Colonic mucosa (tissue), 4 donors: ENCODE data around the gene SH3PXD2A. TPM values are rescaled to one million over a fixed set of nuclear protein-coding genes. Genes with fewer than 3 reads are reported as not detected.

Source experiments
- DNase-seq: peaks from one replicate; pipeline ENCODE4 v3.0.0-alpha.2; 2020
- H3K27ac ChIP-seq: fragments of 200-600 bp; one replicate; pipeline ENCODE4 v1.8.0; 2021
- H3K27me3 ChIP-seq: fragments of 200-600 bp; one replicate; pipeline ENCODE4 v1.8.0; 2021
- H3K36me3 ChIP-seq: fragments of 200-600 bp; one replicate; pipeline ENCODE4 v1.8.0; 2021
- H3K4me1 ChIP-seq: fragments of 200-600 bp; one replicate; pipeline ENCODE4 v1.8.0; 2021; ENCODE audit warnings: mild to moderate bottlenecking
- H3K4me3 ChIP-seq: fragments of 200-600 bp; one replicate; pipeline ENCODE4 v1.8.0; 2021
- H3K9ac ChIP-seq, 2 donors: one replicate each; pipeline ENCODE4 v1.7.0; 2013; ENCODE audit warnings: control low read depth in 2 of 2, low read depth in 2 of 2, low read length in 2 of 2
- H3K9me3 ChIP-seq: fragments of 200-600 bp; one replicate; pipeline ENCODE4 v1.8.0; 2021
- intact Hi-C: fragments of 100-400 bp; cut with DNase I; formaldehyde crosslinking; loops from one replicate; pipeline ENCODE4 v1.14.1; 2022
- total RNA-seq, 2 donors: library from RNA; stranded (reverse); fragmentation: NEBNext Ultra II Directional in 1 of 2; extraction: Animal tissue kit (Norgen Biotek cat#: 25700) in 1 of 2; gene quantifications; one replicate each; pipeline ENCODE4 v1.2.1, GENCODE V29; 2021
- TF ChIP-seq, protein P1 (sequence below): fragments of 200-600 bp; IDR thresholded peaks from one replicate; pipeline ENCODE4 v1.8.0; 2022; ENCODE audit warnings: antibody characterized with exemption, mild to moderate bottlenecking
- donor health status: healthy.
- donor health status: DM: no; HTN: no; CAD: no.
- donor health status: DM: no; HTN: no; CAD: no.

Gene SH3PXD2A
- total RNA-seq, 2 donors from 2014 or later, result 37.5 to 40.8 TPM

DNA sequence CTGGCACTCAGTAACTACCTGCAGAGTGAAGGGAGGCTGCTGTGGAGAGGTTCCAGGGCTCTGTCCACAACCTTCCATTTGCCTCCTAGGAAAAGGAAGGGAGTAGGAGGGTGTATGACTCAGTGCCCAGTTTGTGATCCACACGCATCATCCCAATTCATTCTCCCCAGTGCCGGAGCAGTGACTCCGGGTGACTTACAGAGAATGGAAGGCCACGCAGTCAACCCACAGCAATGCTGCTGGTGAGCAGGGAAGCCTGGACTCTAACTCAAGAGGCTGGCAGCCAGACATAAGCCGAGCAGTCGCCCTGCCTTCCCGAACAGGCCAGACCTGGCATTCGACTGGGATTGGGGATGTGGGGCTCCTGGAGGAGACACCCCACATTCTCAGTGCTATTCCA lies 139.9 kb downstream of the SH3PXD2A start:
- TF ChIP-seq, protein P1, sequence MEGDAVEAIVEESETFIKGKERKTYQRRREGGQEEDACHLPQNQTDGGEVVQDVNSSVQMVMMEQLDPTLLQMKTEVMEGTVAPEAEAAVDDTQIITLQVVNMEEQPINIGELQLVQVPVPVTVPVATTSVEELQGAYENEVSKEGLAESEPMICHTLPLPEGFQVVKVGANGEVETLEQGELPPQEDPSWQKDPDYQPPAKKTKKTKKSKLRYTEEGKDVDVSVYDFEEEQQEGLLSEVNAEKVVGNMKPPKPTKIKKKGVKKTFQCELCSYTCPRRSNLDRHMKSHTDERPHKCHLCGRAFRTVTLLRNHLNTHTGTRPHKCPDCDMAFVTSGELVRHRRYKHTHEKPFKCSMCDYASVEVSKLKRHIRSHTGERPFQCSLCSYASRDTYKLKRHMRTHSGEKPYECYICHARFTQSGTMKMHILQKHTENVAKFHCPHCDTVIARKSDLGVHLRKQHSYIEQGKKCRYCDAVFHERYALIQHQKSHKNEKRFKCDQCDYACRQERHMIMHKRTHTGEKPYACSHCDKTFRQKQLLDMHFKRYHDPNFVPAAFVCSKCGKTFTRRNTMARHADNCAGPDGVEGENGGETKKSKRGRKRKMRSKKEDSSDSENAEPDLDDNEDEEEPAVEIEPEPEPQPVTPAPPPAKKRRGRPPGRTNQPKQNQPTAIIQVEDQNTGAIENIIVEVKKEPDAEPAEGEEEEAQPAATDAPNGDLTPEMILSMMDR, result no peak
- H3K27ac ChIP-seq, result no peak overlapping the region
- no peaks in the 10 kb centered on the region for H3K4me1 ChIP-seq
- no peak for DNase-seq
- no peaks in the 10 kb centered on the region for H3K27me3 ChIP-seq
- intact Hi-C loops, result loop anchor here (5.0 kb wide), 1 partner anchor 62 kb away; no protein-coding TSS in a partner anchor
- no peaks in the 10 kb centered on the region for H3K9me3 ChIP-seq
- no peak overlapping the region for H3K9ac ChIP-seq
- no peak overlapping the region for H3K4me3 ChIP-seq
- H3K36me3 ChIP-seq, result no peaks in the 10 kb centered on the region

DNA sequence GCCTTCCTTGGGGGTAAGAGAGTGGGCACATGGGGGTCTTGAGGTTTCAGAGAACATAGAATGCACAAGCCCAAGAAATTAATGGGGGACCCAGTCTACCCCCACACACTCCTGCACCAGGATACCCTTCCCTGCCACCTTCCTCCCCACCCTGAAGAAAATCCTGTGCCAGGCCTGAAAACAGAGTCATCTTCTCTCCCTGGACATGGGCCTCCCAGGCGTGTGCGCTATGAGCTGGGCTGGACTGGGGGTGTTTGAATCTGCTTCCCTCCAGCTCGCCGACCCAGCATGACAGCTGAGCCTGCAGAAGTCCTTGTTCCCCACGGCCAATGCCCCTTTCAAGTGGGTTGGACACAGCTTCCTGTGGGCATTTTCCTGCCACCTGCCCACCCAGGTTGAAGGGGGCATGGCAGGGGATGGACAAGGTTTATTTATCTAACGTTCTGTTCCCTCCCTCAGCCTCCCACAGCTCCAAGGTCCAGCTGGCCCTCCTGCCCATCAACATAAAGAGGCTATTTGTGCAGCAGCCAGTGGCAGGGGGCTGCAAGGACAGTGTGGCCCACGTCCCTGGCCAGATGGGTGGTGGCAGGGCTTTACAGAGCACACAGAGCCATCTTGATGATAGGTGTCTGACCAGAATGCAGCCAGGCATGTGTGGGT lies 141.0 kb downstream of the SH3PXD2A start:
- H3K9me3 ChIP-seq, result no peaks in the 10 kb centered on the region
- TF ChIP-seq, protein P1, result no peak
- H3K27ac ChIP-seq, result no peak overlapping the region
- H3K4me1 ChIP-seq, result no peaks in the 10 kb centered on the region
- intact Hi-C loops, result loop anchor here (5.0 kb wide), 1 partner anchor 168 kb away; no protein-coding TSS in a partner anchor
- no peaks in the 10 kb centered on the region for H3K36me3 ChIP-seq
- DNase-seq, result no peak
- no peaks in the 10 kb centered on the region for H3K27me3 ChIP-seq
- no peak overlapping the region for H3K9ac ChIP-seq
- H3K4me3 ChIP-seq, result no peak overlapping the region

DNA sequence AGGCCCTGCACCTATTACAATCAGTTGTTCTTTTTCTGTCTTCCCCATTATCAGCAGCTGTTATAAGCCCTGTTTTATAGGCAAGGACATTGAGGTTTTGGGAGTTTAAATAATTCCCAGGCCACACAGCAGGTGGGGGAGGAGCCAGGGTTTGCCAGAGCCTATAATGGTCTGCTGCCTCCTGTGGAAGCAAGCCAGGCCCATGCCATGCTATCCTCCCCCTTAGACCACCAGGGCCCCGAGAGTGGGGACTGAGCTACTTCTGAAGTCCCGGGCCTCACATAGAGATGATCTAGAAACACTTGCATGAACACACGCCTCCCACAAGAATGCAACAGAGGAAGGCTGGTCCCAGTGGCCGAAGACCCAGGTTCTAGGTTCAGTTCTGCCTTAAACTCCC lies 141.7 kb downstream of the SH3PXD2A start:
- no peaks in the 10 kb centered on the region for H3K4me1 ChIP-seq
- no peaks in the 10 kb centered on the region for H3K9me3 ChIP-seq
- no peak overlapping the region for H3K4me3 ChIP-seq
- H3K27me3 ChIP-seq, result no peaks in the 10 kb centered on the region
- DNase-seq, result no peak
- no peak overlapping the region for H3K9ac ChIP-seq
- TF ChIP-seq, protein P1, result no peak
- intact Hi-C loops, result loop anchor here (2.0 to 5.0 kb wide), 2 partner anchors 147 to 169 kb away; no protein-coding TSS in a partner anchor
- H3K27ac ChIP-seq, result no peak overlapping the region
- no peaks in the 10 kb centered on the region for H3K36me3 ChIP-seq

DNA sequence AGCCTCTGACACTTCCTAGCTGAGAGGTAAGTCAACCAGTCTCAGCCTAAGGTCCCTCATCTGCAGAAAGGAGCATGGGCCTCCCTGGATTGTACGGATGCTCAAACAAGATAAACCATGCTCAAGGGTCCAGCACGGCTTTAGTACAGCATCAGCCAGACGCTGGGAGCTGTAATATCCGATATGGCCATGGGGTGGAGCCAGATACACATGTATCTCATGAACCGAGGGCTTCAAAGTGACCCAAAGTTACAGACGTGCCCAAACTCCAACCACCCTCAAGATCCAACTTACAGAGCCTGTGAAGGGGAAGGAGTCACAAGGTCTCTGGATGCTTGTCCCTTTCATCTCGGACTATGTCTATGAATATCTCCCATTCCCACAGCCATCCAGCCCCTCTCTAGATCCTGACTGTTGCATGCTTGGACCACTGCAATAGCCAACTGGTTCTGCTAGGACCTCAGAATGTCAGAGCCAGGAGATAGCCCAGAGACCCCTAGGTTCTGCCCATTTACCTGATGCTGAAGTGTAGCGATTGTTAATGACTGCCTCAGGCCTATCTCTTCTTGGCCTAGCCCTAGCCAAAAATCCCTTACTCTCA lies 142.4 kb downstream of the SH3PXD2A start:
- peak; percentile 89 for DNase-seq
- H3K36me3 ChIP-seq, result no peaks in the 10 kb centered on the region
- intact Hi-C loops, result loop anchor here (2.0 to 5.0 kb wide), 2 partner anchors 148 to 169 kb away; no protein-coding TSS in a partner anchor
- H3K4me3 ChIP-seq, result no peak overlapping the region
- peak overlapping the region in 1 of 2 donors; percentile 17 for H3K9ac ChIP-seq
- TF ChIP-seq, protein P1, result peak; percentile 90
- no peaks in the 10 kb centered on the region for H3K27me3 ChIP-seq
- H3K4me1 ChIP-seq, result no peaks in the 10 kb centered on the region
- H3K27ac ChIP-seq, result no peak overlapping the region
- H3K9me3 ChIP-seq, result no peaks in the 10 kb centered on the region

DNA sequence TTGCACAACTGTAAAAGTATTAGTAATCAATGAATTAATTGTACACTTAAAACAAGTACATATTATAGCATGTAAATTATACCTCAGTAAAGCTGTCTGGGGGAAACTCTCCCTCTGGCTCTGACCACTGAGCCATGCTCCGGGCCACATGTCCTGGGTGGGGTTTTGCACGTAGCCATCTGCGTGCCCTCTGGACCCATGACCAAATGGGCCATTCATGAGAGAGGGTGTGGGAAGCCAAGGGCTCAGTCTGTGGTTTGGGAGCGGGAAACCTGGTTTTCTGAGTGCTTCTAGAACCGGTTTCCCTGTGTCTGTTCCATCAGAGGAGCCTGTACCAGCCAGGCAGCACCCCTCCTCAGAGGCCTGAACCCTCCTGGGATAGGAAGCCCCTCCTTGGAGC lies 143.2 kb downstream of the SH3PXD2A start:
- Histone ChIP-seq H3K27me3 (no peaks in the 10 kb centered on the region), H3K9ac (no peak overlapping the region), H3K4me1 (no peaks in the 10 kb centered on the region), H3K4me3 (no peak overlapping the region), H3K36me3 (no peaks in the 10 kb centered on the region), H3K9me3 (no peaks in the 10 kb centered on the region), H3K27ac (no peak overlapping the region)
- no peak for DNase-seq
- intact Hi-C loops, result loop anchor here (2.0 to 5.0 kb wide), 2 partner anchors 149 to 170 kb away; no protein-coding TSS in a partner anchor
- TF ChIP-seq, protein P1, result no peak
